Liver (tissue), 3 donors: ENCODE results near the gene SKA3.

Experiments used
- ATF3 ChIP-seq: IDR thresholded peaks from 2 replicates; pipeline ENCODE4 v1.6.1; 2016; ENCODE audit warnings: antibody characterized with exemption
- EGR1 ChIP-seq, 2 donors: IDR thresholded peaks; 2 replicates each; pipeline ENCODE4 v1.6.1; 2016 to 2018; ENCODE audit warnings: antibody characterized with exemption in 2 of 2, low read depth in 2 of 2
- GABPA ChIP-seq, 2 donors: IDR thresholded peaks in 1 of 2; conservative IDR thresholded peaks in 1 of 2; 2 replicates each; pipeline ENCODE4 v1.6.1; 2016; ENCODE audit warnings: antibody characterized with exemption in 2 of 2, mild to moderate bottlenecking in 1 of 2, moderate library complexity in 1 of 2
- HNF4A ChIP-seq, 2 donors: conservative IDR thresholded peaks; 2 replicates each; pipeline ENCODE4 v1.6.1; 2016; ENCODE audit warnings: antibody characterized with exemption in 2 of 2, mild to moderate bottlenecking in 2 of 2
- JUND ChIP-seq, 2 donors: IDR thresholded peaks; 2 replicates each; pipeline ENCODE4 v1.6.1; 2016; ENCODE audit warnings: antibody characterized with exemption in 2 of 2
- RAD21 ChIP-seq, 2 donors: IDR thresholded peaks; 2 replicates each; pipeline ENCODE4 v1.6.1; 2016; ENCODE audit warnings: antibody characterized with exemption in 2 of 2, mild to moderate bottlenecking in 2 of 2
- SP1 ChIP-seq: IDR thresholded peaks from 2 replicates; pipeline ENCODE4 v1.6.1; 2018; ENCODE audit warnings: antibody characterized with exemption, mild to moderate bottlenecking
- TAF1 ChIP-seq: conservative IDR thresholded peaks from 2 replicates; pipeline ENCODE4 v1.6.1; 2016; ENCODE audit warnings: antibody characterized with exemption, mild to moderate bottlenecking
- YY1 ChIP-seq: IDR thresholded peaks from 2 replicates; pipeline ENCODE4 v1.6.1; 2016; ENCODE audit warnings: antibody characterized with exemption, mild to moderate bottlenecking
- TF ChIP-seq, protein P1 (sequence below): fragments of 150-350 bp; IDR thresholded peaks from 2 replicates; pipeline ENCODE4 v1.5.1; 2017; ENCODE audit warnings: improper control_type of control experiment, low read depth, low read length; ENCODE audit not compliant: missing input control
- TF ChIP-seq, protein P2 (sequence below): IDR thresholded peaks from 2 replicates; pipeline ENCODE4 v1.6.1; 2016; ENCODE audit warnings: antibody characterized with exemption
- TF ChIP-seq, protein P3 (sequence below): IDR thresholded peaks from 2 replicates; pipeline ENCODE4 v1.6.1; 2016; ENCODE audit warnings: antibody characterized with exemption, mild to moderate bottlenecking
- donor health status: healthy.
- donor health status: healthy.

DNA sequence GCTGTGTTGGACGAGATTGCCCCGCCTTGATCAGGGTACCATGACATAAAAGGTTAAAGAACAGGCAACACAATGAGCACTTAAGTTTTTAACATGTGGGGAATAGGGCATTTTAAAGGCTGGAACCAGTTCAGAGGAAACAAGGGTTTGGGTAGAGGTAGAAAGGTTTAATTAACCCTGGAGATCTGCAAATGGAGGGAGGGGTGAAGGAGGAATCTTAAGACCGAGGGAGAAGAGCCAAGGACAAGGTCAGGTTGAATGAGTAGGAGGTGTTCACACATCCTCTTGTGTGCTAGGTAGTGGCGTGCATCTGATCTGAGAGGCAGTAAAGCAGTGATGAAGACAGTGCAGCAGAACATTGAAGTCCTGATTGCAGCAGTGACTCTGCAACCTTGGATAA, 28.5 kb downstream of the SKA3 start:
- TF ChIP-seq, protein P1, sequence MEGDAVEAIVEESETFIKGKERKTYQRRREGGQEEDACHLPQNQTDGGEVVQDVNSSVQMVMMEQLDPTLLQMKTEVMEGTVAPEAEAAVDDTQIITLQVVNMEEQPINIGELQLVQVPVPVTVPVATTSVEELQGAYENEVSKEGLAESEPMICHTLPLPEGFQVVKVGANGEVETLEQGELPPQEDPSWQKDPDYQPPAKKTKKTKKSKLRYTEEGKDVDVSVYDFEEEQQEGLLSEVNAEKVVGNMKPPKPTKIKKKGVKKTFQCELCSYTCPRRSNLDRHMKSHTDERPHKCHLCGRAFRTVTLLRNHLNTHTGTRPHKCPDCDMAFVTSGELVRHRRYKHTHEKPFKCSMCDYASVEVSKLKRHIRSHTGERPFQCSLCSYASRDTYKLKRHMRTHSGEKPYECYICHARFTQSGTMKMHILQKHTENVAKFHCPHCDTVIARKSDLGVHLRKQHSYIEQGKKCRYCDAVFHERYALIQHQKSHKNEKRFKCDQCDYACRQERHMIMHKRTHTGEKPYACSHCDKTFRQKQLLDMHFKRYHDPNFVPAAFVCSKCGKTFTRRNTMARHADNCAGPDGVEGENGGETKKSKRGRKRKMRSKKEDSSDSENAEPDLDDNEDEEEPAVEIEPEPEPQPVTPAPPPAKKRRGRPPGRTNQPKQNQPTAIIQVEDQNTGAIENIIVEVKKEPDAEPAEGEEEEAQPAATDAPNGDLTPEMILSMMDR, result no peak
- TF ChIP-seq, protein P2, sequence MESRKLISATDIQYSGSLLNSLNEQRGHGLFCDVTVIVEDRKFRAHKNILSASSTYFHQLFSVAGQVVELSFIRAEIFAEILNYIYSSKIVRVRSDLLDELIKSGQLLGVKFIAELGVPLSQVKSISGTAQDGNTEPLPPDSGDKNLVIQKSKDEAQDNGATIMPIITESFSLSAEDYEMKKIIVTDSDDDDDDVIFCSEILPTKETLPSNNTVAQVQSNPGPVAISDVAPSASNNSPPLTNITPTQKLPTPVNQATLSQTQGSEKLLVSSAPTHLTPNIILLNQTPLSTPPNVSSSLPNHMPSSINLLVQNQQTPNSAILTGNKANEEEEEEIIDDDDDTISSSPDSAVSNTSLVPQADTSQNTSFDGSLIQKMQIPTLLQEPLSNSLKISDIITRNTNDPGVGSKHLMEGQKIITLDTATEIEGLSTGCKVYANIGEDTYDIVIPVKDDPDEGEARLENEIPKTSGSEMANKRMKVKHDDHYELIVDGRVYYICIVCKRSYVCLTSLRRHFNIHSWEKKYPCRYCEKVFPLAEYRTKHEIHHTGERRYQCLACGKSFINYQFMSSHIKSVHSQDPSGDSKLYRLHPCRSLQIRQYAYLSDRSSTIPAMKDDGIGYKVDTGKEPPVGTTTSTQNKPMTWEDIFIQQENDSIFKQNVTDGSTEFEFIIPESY, result no peak
- no peak for TF ChIP-seq GABPA (IDR thresholded peaks at IDR 0.05 in 1 of 2, conservative IDR thresholded peaks at IDR 0.05 in 1 of 2)
- TF ChIP-seq RAD21 (IDR thresholded peaks at IDR 0.05), result no peak
- no peak for TF ChIP-seq TAF1
- no peak for TF ChIP-seq ATF3
- TF ChIP-seq, protein P3, sequence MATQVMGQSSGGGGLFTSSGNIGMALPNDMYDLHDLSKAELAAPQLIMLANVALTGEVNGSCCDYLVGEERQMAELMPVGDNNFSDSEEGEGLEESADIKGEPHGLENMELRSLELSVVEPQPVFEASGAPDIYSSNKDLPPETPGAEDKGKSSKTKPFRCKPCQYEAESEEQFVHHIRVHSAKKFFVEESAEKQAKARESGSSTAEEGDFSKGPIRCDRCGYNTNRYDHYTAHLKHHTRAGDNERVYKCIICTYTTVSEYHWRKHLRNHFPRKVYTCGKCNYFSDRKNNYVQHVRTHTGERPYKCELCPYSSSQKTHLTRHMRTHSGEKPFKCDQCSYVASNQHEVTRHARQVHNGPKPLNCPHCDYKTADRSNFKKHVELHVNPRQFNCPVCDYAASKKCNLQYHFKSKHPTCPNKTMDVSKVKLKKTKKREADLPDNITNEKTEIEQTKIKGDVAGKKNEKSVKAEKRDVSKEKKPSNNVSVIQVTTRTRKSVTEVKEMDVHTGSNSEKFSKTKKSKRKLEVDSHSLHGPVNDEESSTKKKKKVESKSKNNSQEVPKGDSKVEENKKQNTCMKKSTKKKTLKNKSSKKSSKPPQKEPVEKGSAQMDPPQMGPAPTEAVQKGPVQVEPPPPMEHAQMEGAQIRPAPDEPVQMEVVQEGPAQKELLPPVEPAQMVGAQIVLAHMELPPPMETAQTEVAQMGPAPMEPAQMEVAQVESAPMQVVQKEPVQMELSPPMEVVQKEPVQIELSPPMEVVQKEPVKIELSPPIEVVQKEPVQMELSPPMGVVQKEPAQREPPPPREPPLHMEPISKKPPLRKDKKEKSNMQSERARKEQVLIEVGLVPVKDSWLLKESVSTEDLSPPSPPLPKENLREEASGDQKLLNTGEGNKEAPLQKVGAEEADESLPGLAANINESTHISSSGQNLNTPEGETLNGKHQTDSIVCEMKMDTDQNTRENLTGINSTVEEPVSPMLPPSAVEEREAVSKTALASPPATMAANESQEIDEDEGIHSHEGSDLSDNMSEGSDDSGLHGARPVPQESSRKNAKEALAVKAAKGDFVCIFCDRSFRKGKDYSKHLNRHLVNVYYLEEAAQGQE, result no peak
- TF ChIP-seq HNF4A (conservative IDR thresholded peaks at IDR 0.05), result no peak
- TF ChIP-seq JUND (IDR thresholded peaks at IDR 0.05), result no peak
- TF ChIP-seq EGR1 (IDR thresholded peaks at IDR 0.05; ENCODE audit: low read depth in 2 of 2), result no peak
- TF ChIP-seq SP1, result no peak
- TF ChIP-seq YY1, result no peak
